ENCODE results near the gene PGLYRP4. TPM values are rescaled to one million over a fixed set of nuclear protein-coding genes. Genes with fewer than 3 reads are reported as not detected.
A peak's percentile ranks its signal among the peaks of the same experiment; 100 is the strongest.

PGLYRP4 gene
- polyA plus RNA-seq, 2 of the 4 experiments (the other 2 are of a cell fraction) = not detected

DNA sequence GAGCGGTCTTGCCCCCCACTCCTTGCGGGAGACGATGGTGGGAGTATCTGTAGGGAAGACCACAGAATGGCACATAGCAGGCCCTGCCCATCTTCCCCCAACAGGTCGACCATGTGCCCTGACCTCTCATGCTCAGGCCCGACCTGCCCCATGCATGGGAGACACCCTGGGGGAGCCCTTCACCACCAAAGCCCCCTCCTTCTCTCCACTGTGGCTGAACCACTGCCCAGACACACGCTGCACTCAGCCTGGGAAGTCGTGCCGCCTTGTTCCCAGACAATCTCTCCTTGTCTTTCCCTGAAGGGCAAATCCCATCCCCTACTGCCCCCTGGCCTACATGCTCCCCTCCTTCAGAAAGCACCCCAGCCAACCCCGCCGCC lies 41.4 kb downstream of the PGLYRP4 start:
- no peak overlapping the region for H3K4me3 ChIP-seq
- no peak for TF ChIP-seq POLR2AphosphoS2 (conservative IDR thresholded peaks at IDR 0.05; ENCODE audit: low read length)
- TF ChIP-seq KDM5A (IDR thresholded peaks at IDR 0.05) = no peak
- TF ChIP-seq, protein P1, sequence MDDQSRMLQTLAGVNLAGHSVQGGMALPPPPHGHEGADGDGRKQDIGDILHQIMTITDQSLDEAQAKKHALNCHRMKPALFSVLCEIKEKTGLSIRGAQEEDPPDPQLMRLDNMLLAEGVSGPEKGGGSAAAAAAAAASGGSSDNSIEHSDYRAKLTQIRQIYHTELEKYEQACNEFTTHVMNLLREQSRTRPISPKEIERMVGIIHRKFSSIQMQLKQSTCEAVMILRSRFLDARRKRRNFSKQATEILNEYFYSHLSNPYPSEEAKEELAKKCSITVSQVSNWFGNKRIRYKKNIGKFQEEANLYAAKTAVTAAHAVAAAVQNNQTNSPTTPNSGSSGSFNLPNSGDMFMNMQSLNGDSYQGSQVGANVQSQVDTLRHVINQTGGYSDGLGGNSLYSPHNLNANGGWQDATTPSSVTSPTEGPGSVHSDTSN (IDR thresholded peaks at IDR 0.05) = no peak
- no peak for TF ChIP-seq CEBPB (IDR thresholded peaks at IDR 0.05)
- TF ChIP-seq, protein P2, sequence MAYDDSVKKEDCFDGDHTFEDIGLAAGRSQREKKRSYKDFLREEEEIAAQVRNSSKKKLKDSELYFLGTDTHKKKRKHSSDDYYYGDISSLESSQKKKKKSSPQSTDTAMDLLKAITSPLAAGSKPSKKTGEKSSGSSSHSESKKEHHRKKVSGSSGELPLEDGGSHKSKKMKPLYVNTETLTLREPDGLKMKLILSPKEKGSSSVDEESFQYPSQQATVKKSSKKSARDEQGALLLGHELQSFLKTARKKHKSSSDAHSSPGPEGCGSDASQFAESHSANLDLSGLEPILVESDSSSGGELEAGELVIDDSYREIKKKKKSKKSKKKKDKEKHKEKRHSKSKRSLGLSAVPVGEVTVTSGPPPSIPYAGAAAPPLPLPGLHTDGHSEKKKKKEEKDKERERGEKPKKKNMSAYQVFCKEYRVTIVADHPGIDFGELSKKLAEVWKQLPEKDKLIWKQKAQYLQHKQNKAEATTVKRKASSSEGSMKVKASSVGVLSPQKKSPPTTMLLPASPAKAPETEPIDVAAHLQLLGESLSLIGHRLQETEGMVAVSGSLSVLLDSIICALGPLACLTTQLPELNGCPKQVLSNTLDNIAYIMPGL (CRISPR knock-in tag; IDR thresholded peaks at IDR 0.05; ENCODE audit: borderline replicate concordance) = no peak
- TF ChIP-seq ZSCAN20 (CRISPR knock-in tag; IDR thresholded peaks at IDR 0.05) = no peak
- no peak for TF ChIP-seq ESRRA (IDR thresholded peaks at IDR 0.05; ENCODE audit: borderline replicate concordance, low read length)
- no peak for TF ChIP-seq RNF2 (IDR thresholded peaks at IDR 0.05; ENCODE audit: borderline replicate concordance, low read depth)
- TF ChIP-seq, protein P3, sequence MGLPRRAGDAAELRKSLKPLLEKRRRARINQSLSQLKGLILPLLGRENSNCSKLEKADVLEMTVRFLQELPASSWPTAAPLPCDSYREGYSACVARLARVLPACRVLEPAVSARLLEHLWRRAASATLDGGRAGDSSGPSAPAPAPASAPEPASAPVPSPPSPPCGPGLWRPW (IDR thresholded peaks at IDR 0.05) = no peak
- no peak for TF ChIP-seq KDM1A (IDR thresholded peaks at IDR 0.05; ENCODE audit: low read depth)
- TF ChIP-seq POLR2A (IDR thresholded peaks at IDR 0.05; ENCODE audit: low read length) = no peak
- TF ChIP-seq HOXB5 (CRISPR knock-in tag; IDR thresholded peaks at IDR 0.05) = no peak
- TF ChIP-seq, protein P4, sequence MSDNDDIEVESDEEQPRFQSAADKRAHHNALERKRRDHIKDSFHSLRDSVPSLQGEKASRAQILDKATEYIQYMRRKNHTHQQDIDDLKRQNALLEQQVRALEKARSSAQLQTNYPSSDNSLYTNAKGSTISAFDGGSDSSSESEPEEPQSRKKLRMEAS (IDR thresholded peaks at IDR 0.05) = no peak
- no peak for TF ChIP-seq FOXS1 (CRISPR knock-in tag; IDR thresholded peaks at IDR 0.05)
- TF ChIP-seq MYC (IDR thresholded peaks at IDR 0.05; ENCODE audit: borderline replicate concordance, low read length) = no peak
- TF ChIP-seq TP53 (CRISPR knock-in tag; IDR thresholded peaks at IDR 0.05) = no peak
- no peak for TF ChIP-seq SREBF2 (IDR thresholded peaks at IDR 0.05)
- no peak for TF ChIP-seq ZNF302 (CRISPR knock-in tag; IDR thresholded peaks at IDR 0.05)
- FAIRE-seq (no peak), DNase-seq (ENCODE audit: low read depth in 1 of 2, low spot score in 1 of 2) (no peak), ATAC-seq (no peak)
- ChIA-PET CTCF (no interaction called here), POLR2A (no interaction called here)
- H3K27ac ChIP-seq = no peak overlapping the region
- no peaks in the 10 kb centered on the region for H3K4me1 ChIP-seq
- no peaks in the 10 kb centered on the region for H3K9me3 ChIP-seq
- H3K4me2 ChIP-seq = no peak overlapping the region
- 43% methylated on average over 10 of the region's 10 CpGs for WGBS (ENCODE audit: missing lambda C conversion rate)

DNA sequence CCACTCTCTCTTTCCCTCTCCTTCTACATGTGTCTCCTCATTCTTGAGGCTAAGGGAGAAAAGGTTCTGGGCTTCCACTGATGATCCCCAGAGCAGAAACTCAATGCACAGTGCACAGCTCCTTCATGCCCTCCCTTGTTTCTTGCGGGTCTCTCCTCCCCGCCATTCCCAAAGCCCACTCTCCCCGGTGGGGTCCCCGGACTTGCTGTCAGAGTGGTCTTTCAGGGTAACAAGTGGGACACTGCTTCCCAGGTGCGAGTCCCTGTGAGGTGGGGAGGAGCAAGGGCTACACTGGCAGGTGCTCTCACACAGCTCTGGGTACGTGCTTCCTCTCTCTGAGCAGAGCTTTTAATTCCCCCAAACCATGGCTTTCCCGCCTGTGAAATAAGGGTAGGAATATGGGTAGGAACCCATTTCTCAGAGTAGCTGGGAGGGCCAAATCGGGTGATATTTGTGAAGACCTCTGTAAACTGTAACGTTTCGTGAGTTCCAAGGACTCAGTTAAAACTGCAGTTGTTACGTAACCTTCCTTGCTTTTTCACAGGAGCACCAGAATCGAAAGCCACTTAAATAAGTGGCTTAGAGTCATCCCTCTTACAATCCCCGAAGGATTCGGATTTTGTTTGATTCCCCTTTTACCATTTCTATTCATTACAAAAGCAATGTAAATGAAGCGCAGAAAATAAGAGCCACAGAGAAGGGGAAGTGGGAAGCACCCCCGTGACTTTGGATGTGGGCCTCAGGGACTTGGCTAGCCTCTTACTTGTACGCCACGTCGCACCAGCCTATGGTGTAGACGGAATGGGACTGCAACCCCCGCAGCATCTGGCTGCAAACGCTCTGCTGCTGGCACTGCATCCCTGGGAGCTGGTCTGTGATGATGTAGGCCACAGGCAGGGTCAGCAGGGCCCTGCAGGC lies 42.1 kb downstream of the PGLYRP4 start:
- no peaks in the 10 kb centered on the region for H3K4me1 ChIP-seq
- FAIRE-seq (peak; percentile 13), ATAC-seq (no peak), DNase-seq (ENCODE audit: low read depth in 1 of 2, low spot score in 1 of 2) (no peak)
- POLR2A ChIA-PET = no interaction called here
- no peak for TF ChIP-seq JUN (IDR thresholded peaks at IDR 0.05)
- TF ChIP-seq, protein P4 (IDR thresholded peaks at IDR 0.05) = no peak
- no peak for TF ChIP-seq PHF8 (IDR thresholded peaks at IDR 0.05; ENCODE audit: borderline replicate concordance, low read depth)
- no peak for TF ChIP-seq CBX2 (IDR thresholded peaks at IDR 0.05; ENCODE audit: borderline replicate concordance, low read depth)
- TF ChIP-seq KDM5A (IDR thresholded peaks at IDR 0.05) = no peak
- no peak for TF ChIP-seq ZNF302 (CRISPR knock-in tag; IDR thresholded peaks at IDR 0.05)
- TF ChIP-seq, protein P5, sequence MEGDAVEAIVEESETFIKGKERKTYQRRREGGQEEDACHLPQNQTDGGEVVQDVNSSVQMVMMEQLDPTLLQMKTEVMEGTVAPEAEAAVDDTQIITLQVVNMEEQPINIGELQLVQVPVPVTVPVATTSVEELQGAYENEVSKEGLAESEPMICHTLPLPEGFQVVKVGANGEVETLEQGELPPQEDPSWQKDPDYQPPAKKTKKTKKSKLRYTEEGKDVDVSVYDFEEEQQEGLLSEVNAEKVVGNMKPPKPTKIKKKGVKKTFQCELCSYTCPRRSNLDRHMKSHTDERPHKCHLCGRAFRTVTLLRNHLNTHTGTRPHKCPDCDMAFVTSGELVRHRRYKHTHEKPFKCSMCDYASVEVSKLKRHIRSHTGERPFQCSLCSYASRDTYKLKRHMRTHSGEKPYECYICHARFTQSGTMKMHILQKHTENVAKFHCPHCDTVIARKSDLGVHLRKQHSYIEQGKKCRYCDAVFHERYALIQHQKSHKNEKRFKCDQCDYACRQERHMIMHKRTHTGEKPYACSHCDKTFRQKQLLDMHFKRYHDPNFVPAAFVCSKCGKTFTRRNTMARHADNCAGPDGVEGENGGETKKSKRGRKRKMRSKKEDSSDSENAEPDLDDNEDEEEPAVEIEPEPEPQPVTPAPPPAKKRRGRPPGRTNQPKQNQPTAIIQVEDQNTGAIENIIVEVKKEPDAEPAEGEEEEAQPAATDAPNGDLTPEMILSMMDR (IDR thresholded peaks at IDR 0.05) = no peak
- TF ChIP-seq RAD21 (conservative IDR thresholded peaks at IDR 0.05 in 1 of 2, IDR thresholded peaks at IDR 0.05 in 1 of 2) = no peak
- no peak for TF ChIP-seq GATA3 (IDR thresholded peaks at IDR 0.05; ENCODE audit: borderline replicate concordance)
- TF ChIP-seq, protein P3 (IDR thresholded peaks at IDR 0.05) = no peak
- TF ChIP-seq, protein P1 (IDR thresholded peaks at IDR 0.05) = no peak
- no peak for TF ChIP-seq NPAS2 (CRISPR knock-in tag; IDR thresholded peaks at IDR 0.05; ENCODE audit: borderline replicate concordance)
- no peak for TF ChIP-seq TP53 (CRISPR knock-in tag; IDR thresholded peaks at IDR 0.05)
- WGBS (ENCODE audit: missing lambda C conversion rate) = 46% methylated on average over 22 of the region's 22 CpGs
- no peaks in the 10 kb centered on the region for H3K9me3 ChIP-seq
- CTCF ChIA-PET = interaction anchor here (2.0 kb wide), 1 partner anchor 15 kb away, joined by 5 read pairs; no protein-coding TSS in a partner anchor
- H3K4me3 ChIP-seq = no peak overlapping the region
- no peak overlapping the region for H3K27ac ChIP-seq
- no peak overlapping the region for H3K4me2 ChIP-seq
